Activated CD8-positive, alpha-beta T cell treated with anti-CD3 and anti-CD28 coated beads for 36 hours (primary cell): Measurements from ENCODE around the gene TUNAR. TPM values are rescaled to one million over a fixed set of nuclear protein-coding genes. Genes with fewer than 3 reads are reported as not detected.
"Not testable (repeated sequence)": the region's sequence is repeated elsewhere in the genome, so short reads cannot be mapped to it uniquely, and the experiment has no call there.

Experiments
- ATAC-seq: fragments of 200-7000 bp; cut with Tn5 transposase; one replicate; pipeline ENCODE4 v1.10.0; 2021; ENCODE audit warnings: mild to moderate bottlenecking, moderate library complexity
- CTCF ChIA-PET: fragments of 350-600 bp; sonication (Branson Sonifier 250); formaldehyde crosslinking; loops from one replicate; lab custom pipeline; 2021; ENCODE audit warnings: antibody characterized with exemption; lab: Charles Lee
- POLR2A ChIA-PET: fragments of 350-600 bp; sonication (Branson Sonifier 250); formaldehyde crosslinking; loops from one replicate; lab custom pipeline; 2021; ENCODE audit warnings: antibody characterized with exemption; lab: Charles Lee
- DNase-seq: peaks from one replicate; pipeline ENCODE4 v3.0.0-alpha.2; 2020
- H3K27ac Mint-ChIP-seq: one replicate; pipeline ENCODE4 v1.8.0; 2021; ENCODE audit warnings: mild to moderate bottlenecking, mixed read lengths
- H3K27me3 Mint-ChIP-seq: one replicate; pipeline ENCODE4 v1.8.0; 2021; ENCODE audit warnings: mixed read lengths
- H3K36me3 Mint-ChIP-seq: one replicate; pipeline ENCODE4 v1.8.0; 2021; ENCODE audit warnings: low read depth, mixed read lengths
- H3K4me1 Mint-ChIP-seq: one replicate; pipeline ENCODE4 v1.8.0; 2021; ENCODE audit warnings: low read depth, mixed read lengths
- H3K4me3 Mint-ChIP-seq: one replicate; pipeline ENCODE4 v1.8.0; 2021; ENCODE audit warnings: mild to moderate bottlenecking, moderate library complexity, mixed read lengths
- H3K9me3 Mint-ChIP-seq: one replicate; pipeline ENCODE4 v1.8.0; 2021; ENCODE audit warnings: mixed read lengths
- intact Hi-C: fragments of 100-400 bp; cut with micrococcal nuclease; formaldehyde crosslinking; loops from one replicate; pipeline ENCODE4 v1.10.0; 2022
- total RNA-seq, 2 experiments: library from RNA; stranded (reverse); gene quantifications; one replicate each; pipeline ENCODE4 v1.2.3, GENCODE V29; 2021
- TF ChIP-seq, protein P1 (sequence below): fragments of 200-600 bp; IDR thresholded peaks from one replicate; pipeline ENCODE4 v1.8.0; 2022; ENCODE audit warnings: antibody characterized with exemption, mild to moderate bottlenecking

TUNAR gene
- total RNA-seq, 2 experiments from 2014 or later: not detected

DNA sequence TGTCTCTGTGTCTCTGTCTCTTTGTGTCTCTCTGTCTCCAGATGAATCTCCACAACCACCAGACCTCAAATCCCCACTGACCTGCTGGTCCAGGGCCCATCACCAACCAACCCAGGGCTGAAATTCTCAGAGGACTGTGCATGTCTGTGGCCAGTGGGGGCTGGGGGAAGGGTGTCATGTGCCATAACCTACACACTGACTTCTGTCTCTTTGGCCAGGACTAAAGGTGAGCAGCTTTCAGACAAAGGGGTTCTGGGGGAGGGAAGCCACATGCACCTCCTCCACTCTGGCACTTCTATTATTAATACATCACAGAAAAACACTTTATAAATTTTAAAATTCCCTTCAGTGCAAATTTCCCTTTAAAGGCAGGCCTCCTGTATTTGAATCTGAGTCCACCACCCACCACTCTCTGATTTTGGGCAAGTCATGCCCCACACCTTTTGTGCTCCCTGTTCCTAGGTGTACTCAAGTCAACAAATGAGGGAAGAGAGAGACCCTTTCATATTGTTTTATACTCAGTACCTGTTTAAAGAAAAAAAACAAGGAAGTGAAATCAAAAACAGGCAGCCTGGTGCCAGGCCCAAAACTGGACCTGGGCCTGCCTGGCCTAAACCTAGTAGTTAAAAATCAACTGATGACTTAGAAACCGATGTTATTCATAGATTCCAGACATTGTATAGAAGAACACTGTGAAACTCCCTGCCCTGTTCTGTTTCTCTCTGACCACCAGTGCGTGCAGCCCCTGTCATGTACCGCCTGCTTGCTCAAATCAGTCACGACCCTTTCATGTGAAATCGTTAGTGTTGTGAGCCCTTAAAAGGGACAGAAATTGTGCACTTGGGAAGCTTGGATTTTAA is 80.2 kb downstream of the TUNAR start:
- TF ChIP-seq, protein P1, sequence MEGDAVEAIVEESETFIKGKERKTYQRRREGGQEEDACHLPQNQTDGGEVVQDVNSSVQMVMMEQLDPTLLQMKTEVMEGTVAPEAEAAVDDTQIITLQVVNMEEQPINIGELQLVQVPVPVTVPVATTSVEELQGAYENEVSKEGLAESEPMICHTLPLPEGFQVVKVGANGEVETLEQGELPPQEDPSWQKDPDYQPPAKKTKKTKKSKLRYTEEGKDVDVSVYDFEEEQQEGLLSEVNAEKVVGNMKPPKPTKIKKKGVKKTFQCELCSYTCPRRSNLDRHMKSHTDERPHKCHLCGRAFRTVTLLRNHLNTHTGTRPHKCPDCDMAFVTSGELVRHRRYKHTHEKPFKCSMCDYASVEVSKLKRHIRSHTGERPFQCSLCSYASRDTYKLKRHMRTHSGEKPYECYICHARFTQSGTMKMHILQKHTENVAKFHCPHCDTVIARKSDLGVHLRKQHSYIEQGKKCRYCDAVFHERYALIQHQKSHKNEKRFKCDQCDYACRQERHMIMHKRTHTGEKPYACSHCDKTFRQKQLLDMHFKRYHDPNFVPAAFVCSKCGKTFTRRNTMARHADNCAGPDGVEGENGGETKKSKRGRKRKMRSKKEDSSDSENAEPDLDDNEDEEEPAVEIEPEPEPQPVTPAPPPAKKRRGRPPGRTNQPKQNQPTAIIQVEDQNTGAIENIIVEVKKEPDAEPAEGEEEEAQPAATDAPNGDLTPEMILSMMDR: no peak
- Mint-ChIP-seq H3K4me3 (no peak overlapping the region), H3K36me3 (no peaks in the 10 kb centered on the region), H3K27me3 (peaks cover 5% of the 10 kb centered on the region), H3K9me3 (no peaks in the 10 kb centered on the region), H3K27ac (no peak overlapping the region), H3K4me1 (no peaks in the 10 kb centered on the region)
- POLR2A ChIA-PET: no interaction called here
- CTCF ChIA-PET: no interaction called here
- intact Hi-C loops: no loop called here
- no peak for ATAC-seq
- no peak for DNase-seq

DNA sequence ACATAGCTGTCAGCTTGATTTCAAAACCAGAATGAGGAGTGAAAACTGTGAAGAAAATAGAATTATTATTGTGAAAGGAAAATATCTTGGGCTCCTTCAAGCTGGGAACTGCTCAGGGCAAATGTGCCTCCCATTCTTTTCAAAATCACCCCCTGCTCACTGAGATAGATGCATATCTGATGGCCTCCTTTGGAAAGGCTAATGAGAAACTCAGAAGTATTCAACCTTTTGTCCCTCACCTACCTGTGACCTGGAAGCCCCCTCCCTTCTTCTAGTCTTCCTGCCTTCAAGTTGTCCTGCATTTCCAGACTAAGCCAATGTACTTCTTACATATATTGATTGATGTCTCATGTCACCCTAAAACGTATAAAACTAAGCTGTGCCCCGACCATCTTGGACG is 81.5 kb downstream of the TUNAR start:
- CTCF ChIA-PET: no interaction called here

DNA sequence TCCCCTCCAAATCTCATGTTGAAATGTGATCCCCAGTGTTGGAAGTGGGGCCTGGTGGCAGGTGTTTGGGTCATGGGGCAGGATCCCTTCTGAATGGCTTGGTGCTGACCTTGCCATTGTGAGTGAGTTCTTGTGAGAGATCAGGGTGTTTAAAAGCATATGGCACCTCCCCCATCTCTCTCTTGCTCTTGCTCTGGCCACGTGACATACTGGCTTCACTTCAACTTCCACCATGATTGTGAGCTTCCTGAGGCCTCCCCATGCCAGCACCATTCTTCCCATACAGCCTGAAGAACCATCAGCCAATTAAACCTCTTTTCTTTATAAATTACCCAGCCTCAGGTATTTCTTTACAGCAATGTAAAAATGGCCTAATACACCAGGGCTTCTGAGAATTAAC is 82.7 kb downstream of the TUNAR start:
- CTCF ChIA-PET: no interaction called here
- no peaks in the 10 kb centered on the region for H3K36me3 Mint-ChIP-seq
- ATAC-seq: no peak
- no peak for DNase-seq
- no peaks in the 10 kb centered on the region for H3K4me1 Mint-ChIP-seq
- H3K27ac Mint-ChIP-seq: no peak overlapping the region
- POLR2A ChIA-PET: no interaction called here
- TF ChIP-seq, protein P1: no peak
- intact Hi-C loops: no loop called here
- H3K27me3 Mint-ChIP-seq: peaks cover 2% of the 10 kb centered on the region
- H3K4me3 Mint-ChIP-seq: no peak overlapping the region
- H3K9me3 Mint-ChIP-seq: no peaks in the 10 kb centered on the region

More for the DNA sequence above, 81.5 kb downstream of the TUNAR start:
- Mint-ChIP-seq H3K27me3 (peaks cover 2% of the 10 kb centered on the region), H3K27ac (no peak overlapping the region), H3K4me3 (no peak overlapping the region), H3K4me1 (no peaks in the 10 kb centered on the region), H3K9me3 (no peaks in the 10 kb centered on the region), H3K36me3 (no peaks in the 10 kb centered on the region)
- intact Hi-C loops: no loop called here
- TF ChIP-seq, protein P1: no peak
- ATAC-seq: no peak
- POLR2A ChIA-PET: no interaction called here
- no peak for DNase-seq

DNA sequence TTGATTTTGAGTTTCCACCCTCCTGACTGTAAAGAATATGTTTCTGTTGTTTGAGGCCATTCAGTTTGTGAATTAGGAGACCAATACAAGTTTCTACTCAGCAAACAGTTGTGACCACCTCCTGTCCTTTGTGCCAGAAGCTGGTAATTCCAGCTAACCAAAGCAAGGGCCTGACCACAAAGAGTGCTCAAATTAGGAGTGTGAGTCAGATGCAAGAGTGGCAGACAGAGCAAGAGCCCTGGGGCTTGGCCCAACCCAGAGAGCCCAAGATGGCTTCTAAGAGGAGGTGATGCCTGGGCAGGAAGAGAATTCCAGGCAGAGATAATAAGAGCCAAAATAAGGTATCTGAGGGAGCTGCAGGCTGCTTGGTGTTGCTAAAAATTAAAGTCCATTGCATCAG is 84.8 kb downstream of the TUNAR start:
- Mint-ChIP-seq H3K4me1 (no peaks in the 10 kb centered on the region), H3K36me3 (no peaks in the 10 kb centered on the region), H3K27ac (no peak overlapping the region), H3K9me3 (no peaks in the 10 kb centered on the region), H3K27me3 (no peaks in the 10 kb centered on the region), H3K4me3 (no peak overlapping the region)
- ChIA-PET POLR2A (no interaction called here), CTCF (no interaction called here)
- DNase-seq: no peak
- intact Hi-C loops: no loop called here
- TF ChIP-seq, protein P1: no peak
- ATAC-seq: no peak

DNA sequence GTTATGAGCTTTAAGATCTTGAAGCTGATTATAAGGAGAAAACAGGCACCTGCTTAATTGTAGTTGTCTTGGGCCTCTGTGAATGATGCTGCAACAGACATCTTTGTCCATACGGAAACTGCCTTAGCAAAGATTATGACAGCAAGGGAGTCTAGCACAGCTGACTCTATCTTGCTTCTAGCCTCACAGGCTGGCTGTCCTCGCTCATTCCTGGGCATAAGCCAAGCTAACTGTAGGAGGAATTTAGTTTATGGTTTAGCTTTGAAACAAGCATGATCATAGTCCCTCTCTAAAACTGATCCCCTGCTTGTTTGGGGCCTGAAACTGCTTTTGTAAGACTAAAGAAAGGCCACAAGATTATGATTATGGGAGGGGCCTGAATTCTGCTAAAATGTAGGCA is 88.3 kb downstream of the TUNAR start:
- no peaks in the 10 kb centered on the region for H3K4me1 Mint-ChIP-seq
- ChIA-PET POLR2A (no interaction called here), CTCF (no interaction called here)
- H3K36me3 Mint-ChIP-seq: no peaks in the 10 kb centered on the region
- ATAC-seq (no peak), DNase-seq (no peak)
- TF ChIP-seq, protein P1: no peak
- H3K9me3 Mint-ChIP-seq: no peaks in the 10 kb centered on the region
- H3K27me3 Mint-ChIP-seq: no peaks in the 10 kb centered on the region
- no peak overlapping the region for H3K4me3 Mint-ChIP-seq
- H3K27ac Mint-ChIP-seq: no peak overlapping the region
- intact Hi-C loops: no loop called here

DNA sequence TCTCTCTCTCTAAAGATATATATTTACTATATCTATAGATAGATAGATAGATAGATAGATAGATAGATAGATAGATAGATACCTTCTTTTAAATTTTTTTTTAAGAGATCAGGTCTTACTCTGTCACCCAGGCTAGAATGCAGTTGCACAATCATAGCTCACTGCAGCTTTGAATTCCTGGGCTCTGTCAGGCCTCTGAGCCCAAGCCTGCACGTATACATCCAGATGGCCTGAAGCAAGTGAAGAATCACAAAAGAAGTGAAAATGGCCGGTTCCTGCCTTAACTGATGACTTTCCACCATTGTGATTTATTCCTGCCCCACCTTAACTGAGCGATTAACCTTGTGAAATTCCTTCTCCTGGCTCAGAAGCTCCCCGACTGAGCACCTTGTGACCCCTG is 91.4 kb downstream of the TUNAR start:
- DNase-seq, H3K36me3 Mint-ChIP-seq, ATAC-seq, H3K4me3 Mint-ChIP-seq, intact Hi-C loops, H3K4me1 Mint-ChIP-seq, POLR2A ChIA-PET, H3K9me3 Mint-ChIP-seq, CTCF ChIA-PET, H3K27ac Mint-ChIP-seq, H3K27me3 Mint-ChIP-seq: not testable (repeated sequence)
